HG02623 (cell line): Measurements from ENCODE around the gene STEAP3.

ENCODE experiments used
- ATAC-seq: cut with Tn5 transposase; IDR thresholded peaks from one replicate; pipeline ENCODE4 v1.9.1; 2021; ENCODE audit warnings: moderate library complexity; ENCODE audit not compliant: unreplicated experiment

STEAP3 gene

DNA sequence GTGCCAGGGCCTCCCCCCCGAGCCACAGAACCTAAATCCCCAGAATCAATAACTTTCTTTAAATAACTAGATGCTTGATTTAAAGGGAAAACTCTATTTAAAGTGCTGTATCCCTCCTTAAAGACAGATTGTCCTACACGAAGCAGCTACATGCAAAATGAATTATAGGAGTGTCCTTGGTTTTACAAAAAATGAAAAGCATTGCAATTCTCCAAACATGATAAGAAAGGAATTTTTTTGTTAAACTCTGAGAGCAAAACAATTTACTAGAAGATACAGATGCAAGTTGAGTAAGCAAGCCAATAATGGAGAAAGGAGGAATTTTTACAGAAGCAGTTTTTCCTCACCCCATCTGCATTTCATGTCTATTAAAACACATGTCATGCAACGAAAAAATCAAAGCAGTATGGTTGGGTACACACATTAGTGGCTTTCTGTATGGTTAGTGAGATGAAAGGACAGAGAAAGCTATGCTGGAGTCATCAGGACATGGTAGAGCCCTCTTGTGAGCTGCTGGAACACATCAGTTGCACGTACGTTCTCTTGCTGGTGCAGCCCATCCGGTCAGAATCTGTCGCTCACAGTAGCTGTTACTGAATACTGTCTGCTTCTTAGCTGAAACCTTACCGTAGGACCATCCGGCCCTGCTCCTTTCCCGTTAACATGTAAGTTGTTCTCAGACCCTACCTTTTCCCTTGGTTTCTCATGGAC, 25.9 kb upstream of the STEAP3 start:
- no peak for ATAC-seq

DNA sequence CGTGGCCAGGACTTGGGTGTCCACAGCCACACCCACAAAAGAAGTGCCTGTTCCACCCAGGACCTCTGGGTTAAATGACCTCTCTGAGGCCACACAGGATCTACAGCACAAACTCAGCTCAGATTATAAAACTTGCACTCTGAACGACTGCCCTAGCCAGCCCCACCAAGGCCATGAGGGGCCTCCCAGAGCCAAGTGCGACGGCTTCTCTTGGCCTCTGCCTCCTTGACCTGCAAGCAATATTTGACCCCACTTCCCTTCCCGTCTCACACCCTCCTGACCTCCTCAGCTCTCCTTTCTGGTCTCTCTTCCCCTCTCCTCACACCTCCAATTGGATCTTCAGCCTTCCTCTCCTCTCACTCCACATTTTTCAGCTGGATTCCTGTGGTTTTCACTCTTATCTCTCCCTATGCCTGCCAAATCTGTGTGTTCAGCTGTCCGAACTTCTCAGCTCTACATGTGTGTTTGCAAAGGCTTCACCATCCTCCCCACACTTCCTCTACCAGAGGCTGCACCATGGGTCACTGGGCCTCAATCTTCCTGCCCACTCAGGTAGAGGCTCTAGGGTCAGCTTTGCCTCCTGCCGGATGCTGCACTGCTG, 25.3 kb upstream of the STEAP3 start:
- no peak for ATAC-seq

DNA sequence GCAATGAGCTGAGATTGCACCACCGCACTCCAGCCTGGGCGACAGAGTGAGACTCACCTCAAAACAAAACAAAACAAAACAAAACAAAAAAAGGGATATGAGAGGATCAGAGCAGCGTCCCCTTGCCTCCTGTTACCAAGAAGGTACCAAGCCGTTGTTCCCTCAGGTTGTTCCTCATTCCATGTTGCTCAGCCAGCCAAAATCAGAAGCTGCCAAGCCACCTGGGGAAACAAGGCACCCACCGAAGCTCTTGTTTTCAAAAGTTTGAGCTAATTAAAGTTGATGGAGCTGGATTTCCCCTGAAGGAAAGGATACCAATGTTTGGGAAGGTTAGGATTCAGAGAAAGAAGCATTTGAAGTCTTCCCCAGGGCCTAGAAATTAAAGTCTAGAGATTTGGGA, 21.8 kb upstream of the STEAP3 start:
- ATAC-seq, result no peak

DNA sequence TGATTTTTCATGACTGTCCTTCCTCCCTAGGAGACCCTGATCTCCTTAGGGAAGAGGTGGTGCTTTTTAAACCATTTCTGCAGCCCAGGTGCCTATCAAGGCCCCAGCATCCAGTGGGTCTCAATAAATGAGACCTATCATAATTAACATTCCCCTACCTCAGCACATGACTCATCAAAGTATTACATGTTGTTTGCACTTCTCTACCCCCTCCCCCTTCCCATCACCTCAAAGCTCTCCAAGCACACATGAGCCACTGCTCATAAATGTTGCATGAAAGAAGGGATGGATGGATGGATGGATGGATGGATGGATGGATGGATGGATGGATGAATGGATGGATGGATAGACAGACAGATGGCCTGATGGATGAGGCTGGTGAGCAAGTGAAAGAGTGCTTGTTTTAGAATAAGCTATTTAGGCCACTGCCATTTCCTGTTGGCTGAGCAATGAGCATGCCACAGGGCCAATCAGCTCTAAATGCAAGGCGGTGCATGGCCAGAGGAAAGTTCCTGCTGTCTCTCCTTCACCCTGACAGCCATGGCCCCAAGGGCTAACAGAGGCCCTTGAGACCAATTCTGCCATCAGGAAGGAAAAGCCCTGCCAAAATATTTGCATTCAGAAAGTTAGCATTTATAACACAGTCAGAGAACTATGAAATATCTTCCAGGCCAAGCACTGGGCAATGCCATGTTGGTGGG, 20.9 kb upstream of the STEAP3 start:
- ATAC-seq, result no peak

DNA sequence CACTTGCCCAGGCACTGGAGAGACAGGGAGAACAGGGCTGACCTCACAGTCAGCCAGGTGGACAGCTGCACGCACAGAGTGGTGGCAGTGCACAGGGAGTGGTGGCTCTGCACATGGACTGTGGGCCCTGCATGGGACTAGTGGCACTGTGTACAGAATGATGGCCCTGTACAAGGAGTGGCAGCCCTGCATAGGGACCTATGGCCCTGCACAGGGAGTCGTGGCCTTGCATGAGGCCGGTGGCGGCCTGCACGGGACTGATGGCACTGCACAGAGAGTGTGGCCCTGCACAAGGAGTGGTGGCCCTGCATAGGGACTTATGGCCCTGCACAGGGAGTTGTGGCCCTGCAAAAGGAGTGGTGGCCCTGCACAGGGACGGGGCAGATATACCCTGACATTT, 19.1 kb upstream of the STEAP3 start:
- ATAC-seq, result no peak

DNA sequence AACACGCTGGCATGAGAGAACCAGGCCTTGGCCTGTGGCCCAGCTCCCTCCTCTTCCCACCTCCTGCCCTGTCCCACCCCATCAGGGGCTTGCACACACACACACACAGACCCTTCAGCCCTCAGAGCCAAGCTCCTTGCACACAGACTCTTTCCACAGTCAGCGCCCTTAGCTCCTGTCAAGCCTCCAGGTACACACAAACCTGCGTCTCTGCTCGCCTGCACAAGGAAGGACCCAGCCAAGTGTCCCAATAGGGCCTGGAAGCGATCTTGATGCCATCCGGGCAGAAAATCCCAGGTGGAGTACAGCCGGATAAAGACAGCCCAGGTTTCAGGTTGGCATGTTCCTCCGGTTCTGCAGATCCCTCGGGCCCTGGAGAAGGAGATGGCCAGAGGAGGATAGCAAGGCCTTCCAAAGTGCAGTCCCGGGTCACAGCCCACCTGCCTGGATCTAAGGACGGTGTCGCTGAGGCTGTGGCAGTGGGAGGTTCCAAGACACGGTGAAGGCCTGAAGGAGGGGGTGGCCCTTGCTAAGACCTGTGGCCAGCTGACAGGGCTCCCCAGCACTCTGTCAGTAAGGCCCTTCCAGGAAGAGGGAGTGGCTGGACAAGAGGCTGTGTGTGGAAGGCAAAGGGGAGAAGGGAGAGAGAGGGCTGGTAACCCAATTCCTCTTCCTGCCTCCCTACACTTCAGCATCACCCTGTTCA, 18.5 kb upstream of the STEAP3 start:
- no peak for ATAC-seq

DNA sequence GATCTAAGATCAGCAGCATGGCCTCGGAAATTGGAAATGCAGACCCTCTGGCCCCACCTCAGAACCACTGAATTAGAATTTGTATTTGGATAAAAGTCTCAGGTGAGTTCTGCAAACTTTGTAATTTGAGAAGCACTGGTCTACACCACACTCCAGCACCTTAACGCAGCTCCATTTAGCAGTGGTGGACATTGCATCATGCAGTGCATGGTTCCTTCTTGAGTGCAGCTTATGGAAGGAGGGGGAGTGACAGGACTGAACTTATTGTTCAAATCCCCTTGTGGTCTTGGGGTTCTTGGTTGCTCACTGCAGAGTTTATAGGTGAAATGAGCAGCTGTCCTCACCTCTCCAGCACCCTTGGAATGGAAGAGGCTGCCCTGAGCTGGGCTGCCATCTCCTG, 17.4 kb upstream of the STEAP3 start:
- no peak for ATAC-seq

DNA sequence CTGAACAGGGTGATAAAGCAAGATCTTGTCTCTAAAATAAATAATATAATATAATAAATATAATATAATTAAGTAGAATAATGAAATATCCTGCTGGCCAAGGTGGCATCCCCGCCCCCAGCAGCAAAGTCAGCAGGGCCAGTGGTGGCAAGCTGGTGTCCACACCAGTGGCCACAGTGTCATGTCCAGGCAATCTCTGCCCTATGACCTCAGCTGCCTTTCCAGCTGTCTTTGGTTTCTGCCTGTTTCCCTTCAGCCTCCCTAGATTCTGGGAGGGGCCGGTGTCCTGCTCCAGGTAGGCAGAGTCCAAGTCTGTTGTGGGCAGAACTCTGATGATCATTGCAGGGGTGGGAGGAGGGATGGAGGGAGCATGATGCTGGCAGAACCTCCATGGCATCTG, 16.2 kb upstream of the STEAP3 start:
- no peak for ATAC-seq

DNA sequence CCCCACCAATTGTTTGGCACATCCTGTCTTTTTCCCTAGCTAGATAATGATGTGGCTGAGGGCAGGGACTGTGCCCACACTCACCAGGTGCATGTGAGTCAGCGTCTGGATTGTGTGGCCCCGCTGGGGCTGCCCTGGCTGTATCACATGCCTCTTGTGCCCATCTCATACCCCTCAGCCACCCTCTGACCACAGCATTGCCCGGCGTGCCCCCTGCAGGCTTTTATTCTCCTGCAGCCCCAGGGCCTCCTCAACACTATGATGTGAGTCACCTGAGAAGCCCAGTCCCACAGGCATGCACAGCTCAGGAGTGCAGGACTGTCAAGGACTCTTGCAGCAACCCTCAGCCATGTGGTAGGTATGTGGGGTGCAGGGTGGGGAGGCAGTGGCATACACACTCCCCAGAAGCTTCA, 14.8 kb upstream of the STEAP3 start:
- no peak for ATAC-seq

DNA sequence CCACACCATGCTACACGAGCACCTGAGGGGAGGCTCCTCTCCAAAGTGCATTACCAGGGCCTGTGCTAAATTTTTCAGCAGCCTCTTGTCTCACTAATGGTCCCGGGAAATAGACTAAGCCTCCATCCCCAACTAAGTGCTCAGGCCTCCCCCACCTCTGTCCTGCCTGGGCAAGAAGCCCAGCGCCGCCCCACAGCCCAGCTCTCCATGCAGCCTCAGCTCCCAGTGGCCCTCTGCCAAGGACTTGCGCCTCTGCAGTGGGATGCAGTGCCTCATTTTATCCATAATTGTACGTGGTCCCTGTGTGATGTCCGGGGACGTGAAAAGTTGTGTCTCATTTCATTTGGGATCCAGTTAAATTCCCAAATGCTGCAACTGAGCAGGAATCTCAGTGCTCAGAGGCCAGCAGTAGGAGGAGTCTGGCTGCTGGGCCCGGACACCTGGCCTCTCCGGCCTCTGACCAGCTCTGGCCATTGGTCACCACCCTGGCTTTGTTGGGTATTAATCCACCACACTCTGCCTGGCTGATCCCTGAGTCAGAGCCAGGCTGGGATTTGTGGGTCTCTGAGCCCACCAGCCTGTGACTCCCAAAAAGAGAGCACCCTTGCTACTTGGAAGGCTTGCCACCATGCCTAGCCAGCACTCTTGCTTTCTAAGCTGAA, 11.4 kb upstream of the STEAP3 start:
- ATAC-seq, result no peak

DNA sequence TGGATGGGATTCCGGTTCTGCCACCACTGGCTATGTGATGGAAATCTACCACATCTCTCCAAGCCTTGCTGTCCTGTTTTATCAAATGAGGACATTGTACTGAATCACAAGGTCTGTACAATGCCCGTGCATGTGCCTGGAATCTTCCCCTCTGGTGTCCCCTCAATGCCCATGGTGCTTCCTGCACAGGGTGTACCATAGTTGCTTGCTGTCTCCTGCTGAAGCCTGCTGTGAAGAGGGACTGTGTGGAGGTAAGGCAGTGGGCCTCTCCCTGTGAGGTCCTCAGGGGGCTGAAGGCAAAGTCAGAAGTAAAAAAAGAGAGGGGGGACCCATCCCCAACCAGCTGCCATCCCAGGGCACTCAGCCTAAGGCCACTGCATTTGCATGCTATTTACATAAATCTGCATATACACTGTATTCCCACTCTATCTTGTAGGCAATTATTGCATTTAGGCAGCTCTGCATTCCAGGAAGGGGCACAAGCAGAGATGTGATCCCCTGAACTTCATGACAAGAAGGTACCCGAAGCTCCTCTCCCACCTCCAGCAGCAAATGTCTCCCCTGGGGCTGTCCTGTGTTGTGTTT, 9.1 kb upstream of the STEAP3 start:
- no peak for ATAC-seq

DNA sequence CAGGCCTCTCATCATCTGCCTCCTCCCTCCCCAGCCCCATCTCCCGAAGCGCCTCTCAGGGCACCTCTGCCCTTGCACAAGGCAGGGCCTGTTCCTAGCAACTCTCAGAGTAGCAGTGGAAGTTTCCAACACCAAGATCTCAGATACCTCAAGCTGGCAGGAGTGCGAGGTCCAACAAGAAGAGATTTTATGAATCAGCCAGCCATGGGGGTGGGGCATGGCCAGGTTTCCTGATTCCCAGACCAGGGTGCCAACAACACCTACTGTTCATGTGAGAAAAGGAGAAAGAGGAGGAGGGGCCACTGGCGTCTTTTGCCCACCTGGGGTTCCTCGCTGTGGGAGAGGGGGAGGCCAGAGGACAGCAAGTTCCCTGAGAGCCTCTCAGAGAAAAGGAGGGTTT, 6.6 kb upstream of the STEAP3 start:
- ATAC-seq, result no peak

DNA sequence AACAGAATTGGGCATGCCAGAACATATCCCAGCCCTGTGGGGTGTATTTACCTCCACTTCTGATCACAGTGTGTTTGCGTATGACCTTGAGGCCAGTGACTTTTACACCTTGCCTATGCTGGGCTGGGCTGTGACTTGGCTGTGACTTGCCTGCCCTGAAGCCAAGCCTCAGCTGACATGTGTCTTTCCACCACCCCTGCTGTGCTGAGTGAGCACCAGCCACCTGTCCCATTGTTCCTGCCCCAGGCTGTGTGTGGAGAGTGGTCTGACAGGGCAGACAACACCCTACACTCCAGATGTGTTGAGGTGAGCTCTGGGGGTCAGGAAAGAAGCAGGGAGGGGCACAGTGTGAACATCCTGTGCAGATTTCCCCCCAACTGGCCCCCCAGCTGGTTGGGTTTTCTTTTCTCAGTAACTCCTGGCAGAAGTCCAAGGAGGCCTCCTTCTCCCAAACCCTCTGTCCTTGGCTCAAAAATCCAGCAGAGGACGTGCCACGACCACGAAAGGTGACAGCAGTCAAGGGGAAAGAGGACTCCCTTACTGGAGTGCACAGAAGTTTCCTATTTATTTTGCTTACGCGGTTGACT, 5.1 kb upstream of the STEAP3 start:
- ATAC-seq, result no peak

DNA sequence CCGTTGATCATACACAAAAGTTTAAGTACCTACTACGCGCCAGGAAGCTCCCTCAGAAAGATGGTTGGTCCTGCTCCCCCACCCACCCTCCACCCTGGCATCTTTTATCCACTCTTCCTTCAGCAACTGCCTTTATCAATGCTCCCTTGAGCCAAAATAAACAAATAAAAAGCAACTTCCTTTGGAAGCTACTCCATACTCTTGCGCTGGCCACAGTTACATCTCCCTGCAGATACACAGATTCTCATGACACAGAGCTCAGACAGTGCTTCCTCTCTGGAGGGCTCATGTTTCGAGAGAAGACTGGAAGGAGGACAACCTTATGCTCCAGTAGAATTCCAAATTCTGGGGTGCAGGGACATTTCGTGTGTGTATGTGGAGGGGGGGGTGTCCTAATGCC, 3.8 kb upstream of the STEAP3 start:
- no peak for ATAC-seq

DNA sequence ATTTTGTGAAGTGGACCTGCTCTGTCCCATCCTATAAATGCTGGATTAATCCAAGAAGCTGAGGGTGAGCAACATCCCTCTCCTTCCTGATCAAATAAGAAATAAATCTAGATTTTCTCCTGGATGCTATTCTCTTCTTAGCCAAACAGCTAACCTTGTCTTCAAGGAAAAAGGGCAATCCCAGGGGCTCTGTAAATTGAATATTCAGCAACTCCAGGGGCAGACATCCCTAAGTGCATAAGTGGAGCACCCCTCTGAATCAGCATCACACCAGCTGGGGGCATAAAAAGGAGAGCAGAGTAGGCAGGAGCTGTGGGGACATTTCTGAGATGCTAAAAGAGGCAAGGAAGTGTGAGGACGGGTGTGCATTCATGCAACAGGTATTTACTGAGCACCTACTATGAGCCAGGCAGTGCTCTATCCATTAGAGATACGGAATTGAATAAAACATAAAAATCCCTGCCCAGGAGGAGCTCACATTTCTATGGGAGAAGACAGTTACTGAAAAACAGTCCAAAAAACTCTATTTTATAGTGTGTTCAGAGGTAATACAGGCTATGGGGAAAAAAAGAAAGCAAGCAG, 2.8 kb upstream of the STEAP3 start:
- ATAC-seq, result no peak

DNA sequence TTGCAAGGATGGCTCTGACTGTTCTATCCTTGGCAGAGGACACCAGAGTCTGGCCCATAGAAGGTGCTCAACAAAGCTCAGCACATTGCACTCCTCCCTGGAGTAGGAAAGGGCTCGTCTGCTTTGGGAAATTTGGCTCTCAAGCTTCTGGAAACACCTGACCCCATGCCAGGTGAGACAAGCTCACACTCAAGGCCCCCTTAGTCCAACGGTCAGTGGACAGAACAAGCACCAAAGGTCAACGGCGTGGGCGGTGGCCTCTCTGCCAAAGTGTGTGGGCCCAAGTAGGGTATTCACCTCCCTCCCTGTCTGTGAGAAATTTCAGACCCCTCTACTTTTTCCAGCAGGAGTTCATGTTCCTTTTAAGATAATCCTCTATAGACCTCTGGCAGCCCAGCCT, 2.0 kb upstream of the STEAP3 start:
- no peak for ATAC-seq

DNA sequence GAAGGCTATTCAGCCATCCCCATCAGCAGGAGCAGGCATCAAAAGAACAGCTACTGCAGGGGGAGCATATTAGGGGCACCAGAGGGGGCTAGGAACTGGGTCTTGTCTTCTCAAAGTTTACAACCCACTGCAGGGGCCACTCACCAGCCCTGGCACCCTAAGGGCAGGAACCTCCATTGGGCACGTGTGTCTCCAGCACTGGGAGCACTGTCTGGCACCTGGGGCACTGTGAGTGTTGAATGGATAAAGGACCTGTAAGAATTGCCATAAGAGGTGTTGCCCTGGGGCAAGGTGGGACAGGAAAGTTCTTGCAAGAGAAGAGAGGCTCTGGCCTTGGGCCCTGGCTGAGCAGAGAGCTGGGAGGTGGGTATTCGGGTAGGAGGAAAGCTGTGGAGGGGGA, 1.4 kb upstream of the STEAP3 start:
- ATAC-seq, result no peak

DNA sequence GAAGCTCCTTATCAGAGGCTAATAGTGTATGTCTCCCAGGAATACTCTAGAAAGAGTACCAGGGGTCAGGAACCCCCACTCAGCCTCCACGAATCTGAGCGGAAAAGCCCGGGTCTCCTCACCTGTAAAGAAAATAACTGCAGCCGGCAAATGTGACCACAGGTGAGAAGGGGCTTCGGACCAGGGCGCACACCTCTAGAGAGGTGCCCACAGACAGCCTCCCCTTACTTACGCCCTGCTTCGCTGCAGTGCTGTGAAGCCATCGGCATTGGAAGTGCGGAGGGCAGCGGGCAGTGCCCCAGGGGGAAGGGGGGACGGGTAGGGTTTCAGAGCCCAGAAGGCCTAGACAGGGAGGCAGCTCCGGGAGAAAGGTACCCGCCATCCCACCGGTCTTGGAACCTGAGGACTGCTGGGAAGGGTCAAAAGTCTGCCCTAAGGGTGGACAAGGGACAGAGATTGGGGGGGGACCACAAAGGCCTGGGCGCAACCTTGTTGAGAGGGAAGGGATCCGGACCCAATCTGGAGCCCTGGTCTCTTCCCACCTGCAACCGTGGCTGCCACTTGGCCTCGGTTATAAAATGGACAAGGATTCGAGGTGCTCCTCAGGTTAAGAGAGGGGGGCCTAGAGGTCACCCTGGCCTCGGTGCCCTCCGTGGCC, 642 bp upstream of the STEAP3 start:
- no peak for ATAC-seq

DNA sequence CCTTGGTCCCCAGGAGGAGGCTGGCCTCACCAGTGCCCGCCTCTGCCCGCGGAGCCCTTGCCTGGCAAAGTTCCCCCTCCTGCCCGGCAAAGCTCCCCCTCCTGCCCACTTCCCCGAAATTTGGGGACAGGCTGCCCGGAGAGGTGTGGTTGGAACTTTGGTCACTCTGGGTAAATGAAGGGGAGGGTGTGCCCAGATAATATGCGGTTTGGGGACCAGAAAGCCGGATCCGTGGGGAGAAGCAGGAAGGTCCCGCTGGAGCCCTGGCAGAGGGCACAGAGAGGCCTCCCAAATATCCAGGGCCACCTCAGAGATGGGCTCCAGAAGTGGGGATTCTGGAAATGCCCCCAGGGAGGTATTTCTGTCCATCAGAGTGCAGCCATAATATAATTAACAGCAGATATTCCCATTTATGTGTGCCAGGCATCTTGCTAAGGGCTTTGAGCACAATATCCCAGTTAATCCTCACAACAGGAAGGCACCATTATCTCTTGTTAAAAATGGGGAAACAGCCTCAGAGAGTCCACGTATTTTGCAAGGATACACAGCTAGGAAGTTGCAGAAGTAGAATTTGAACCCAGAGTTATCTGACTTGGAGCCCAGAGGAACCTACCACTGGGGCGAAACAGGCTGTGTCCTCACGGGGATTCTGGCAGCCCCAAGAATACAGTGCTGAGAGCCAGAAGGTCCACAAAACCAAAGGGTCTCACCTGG, 914 bp downstream of the STEAP3 start:
- ATAC-seq, result no peak
